GM18873 (cell line): ENCODE results near the gene TP73.
"Not testable (repeated sequence)": the region's sequence is repeated elsewhere in the genome, so short reads cannot be mapped to it uniquely, and the experiment has no call there.

Experiments
- ATAC-seq: cut with Tn5 transposase; IDR thresholded peaks from one replicate; pipeline ENCODE4 v1.9.1; 2021; ENCODE audit warnings: mild to moderate bottlenecking, moderate library complexity, moderate number of reproducible peaks; ENCODE audit not compliant: unreplicated experiment, low FRiP score

Gene TP73

DNA sequence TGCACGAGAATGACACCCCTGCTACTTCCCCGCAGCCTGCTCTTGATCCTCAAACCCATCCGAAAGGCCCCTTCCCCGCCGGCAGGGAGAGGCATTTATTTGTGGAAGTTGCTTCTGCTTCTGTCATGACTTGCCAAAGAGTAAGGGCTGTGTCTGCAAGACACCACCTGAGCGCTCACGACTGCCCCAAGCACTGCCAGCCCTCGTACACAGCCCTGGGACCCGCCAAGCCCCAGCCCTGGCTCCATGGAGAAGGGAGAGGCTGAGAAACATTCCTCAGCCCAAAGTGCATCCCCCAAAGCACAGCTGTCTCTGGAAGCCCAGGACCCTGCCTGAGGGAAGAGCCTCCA, 33.8 kb upstream of the TP73 start:
- no peak for ATAC-seq

DNA sequence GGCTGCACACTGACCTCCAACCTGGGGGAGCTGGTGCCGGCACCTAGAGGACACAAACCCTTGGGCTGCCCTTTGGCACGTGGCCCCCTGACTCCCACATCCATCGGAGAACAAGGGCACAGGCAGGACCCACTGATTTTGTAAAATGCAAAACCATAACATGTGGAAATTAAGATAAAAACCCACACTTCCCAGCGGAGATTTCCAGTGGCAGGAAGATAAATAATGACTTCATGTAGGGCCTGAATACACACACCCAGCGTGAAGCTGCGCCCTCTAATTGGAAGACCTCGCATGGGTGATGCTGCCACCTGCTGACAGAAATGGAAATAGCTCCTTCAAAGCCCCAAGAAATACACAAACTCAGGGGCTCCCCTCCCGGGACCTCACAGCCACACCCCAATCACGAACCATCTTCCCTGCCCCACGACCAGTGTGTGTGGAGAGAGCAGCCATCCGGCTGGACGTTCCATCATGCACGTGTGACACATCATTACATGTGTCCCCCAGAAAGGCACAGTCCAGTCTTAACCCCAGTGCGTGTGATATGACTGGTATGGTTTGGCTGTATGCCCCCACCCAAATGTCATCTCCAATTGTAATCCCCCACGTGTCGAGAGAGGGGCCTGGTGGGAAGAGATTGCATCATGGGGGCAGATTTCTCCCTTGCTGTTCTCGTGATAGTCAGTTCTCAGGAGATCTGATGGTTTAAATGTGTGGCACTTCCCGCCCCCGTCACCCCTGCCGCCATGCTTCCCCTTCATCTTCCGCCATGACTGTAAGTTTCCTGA, 33.2 kb upstream of the TP73 start:
- no peak for ATAC-seq

DNA sequence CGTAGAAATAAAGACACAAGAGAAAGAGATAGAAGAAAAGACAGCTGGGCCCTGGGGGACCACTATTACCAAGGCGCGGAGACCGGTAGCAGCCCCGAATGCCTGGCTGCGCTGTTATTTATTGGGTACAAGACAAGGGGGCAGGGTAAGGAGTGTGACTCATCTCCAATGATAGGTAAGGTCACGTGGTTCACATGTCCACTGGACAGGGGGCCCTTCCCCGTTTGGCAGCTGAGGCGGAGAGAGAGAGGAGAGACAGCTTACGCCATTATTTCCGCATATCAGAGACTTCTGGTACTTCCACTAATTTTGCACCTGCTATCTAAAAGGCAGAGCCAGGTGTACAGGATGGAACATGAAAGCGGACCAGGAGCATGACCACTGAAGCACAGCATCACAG, 31.6 kb upstream of the TP73 start:
- ATAC-seq, result no peak

DNA sequence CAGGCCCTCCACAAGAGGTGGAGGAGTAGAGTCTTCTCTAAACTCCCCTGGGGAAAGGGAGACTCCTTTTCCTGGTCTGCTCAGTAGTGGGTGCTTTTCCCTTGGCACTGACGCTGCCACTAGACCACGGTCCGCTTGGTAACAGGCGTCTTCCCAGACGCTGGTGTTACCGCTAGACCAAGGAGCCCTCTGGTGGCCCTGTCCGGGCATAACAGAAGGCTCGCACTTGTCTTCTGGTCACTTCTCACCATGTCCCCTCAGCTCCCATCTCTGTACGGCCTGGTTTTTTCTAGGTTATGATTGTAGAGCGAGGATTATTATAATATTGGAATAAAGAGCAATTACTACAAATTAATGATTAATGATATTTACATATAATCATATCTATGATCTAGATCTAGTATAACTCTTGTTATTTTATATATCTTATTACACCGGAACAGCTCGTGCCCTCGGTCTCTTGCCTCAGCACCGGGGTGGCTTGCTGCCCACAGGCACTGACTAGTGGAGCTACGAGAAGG, 31.1 kb upstream of the TP73 start:
- not testable (repeated sequence) for ATAC-seq

DNA sequence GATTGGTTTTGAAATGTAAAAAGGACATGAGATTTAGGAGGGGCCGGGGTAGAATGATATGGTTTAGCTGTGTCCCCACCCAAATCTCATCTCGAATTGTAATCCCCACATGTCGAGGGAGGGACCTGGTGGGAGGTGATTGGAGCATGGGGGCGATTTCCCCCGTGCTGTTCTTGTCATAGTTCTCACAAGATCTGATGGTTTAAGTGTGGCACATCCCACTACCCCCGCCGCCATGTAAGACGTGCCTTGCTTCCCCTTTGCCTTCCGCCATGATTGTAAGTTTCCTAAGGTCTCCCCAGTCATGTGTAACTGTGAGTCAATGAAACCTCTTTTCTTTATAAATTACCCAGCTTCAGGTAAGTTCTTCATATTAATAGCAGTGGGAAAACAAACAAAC, 30.2 kb upstream of the TP73 start:
- ATAC-seq, result not testable (repeated sequence)

DNA sequence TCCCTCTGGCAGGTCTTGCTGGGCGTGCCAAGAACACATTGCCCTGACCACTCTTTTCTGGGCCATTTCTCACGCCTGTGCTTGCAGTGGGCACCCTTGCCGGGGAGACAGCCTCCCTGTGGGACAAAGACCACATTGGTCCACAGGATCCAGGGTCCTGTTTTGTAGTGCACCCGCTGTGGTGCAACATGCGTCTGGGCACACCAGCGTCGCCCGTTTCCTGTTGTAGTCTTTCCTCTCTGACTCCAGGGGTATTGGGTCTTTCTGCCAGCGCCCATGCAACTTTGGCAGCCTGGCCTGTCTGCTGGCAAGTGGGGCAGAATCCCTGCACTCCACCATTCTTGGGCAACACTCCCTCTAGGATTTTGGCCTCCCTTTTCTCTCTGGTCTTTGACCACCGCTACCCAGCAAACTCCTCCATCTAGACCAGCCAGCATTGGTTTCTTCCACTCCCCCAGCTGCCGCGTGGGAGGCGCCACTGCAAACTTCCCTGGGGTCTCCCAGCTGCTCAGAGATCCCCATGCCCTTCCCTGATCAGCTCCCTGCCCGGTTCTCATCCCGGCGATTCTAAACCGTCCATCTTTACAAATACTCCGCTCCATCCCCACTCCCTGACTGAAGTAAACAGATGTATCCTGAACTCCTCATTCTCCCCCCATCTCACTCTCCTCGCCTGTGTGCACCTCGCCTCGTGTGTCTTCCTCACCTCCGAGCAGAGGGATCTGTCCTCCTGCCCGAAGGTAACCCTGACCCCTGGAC, 28.7 kb upstream of the TP73 start:
- no peak for ATAC-seq

DNA sequence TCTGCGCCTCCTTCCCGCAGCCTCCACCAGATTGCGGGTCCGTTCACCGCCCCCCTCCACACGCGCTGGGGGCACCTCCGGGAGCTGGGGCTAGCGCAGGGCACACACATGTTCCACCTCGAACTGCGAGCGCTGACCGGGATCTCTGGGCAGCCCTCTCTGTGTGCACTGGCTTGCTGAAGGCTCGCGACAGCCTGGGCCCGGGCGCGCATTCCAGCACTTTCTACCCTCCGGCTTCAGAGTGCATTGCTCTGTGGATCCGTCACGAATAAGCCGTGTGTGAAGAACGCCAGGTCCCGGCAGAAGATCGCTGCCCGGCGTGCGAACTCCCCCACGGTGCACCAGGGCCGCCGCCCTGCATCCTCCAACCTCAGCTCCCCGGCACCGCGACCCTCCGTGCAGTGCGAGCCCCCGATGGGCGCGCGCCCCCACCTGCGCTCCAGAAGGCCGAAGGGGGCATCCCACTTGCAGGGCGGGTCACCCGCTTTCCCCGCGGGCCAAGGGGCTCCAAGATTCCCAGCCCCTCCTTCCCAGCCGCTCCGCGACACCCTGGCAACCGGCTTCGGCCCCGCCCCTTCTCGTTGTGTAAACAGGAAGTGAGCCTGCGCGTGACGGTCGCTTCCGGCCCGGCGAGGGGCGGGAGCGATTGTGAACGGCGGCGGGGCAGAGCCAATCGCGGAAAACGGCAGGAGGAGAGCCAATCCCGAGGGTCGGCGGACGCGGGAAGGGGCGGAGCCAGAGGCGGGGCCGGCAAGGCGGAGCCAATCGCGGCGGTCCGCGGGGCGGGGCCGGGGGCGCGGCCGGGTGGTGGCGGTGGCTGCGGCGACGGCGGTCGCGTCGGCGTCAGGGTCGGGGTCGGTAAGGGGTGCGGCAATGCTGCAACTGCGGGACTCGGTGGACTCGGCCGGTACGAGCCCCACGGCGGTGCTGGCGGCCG, 27.8 kb upstream of the TP73 start, which contains the start of gene TPRG1L:
TSS of gene TPRG1L (plus strand) at position 816 of the 937 bp plus-strand sequence. CDS start at position 874, 58 bp downstream.
- peak; percentile 84 for ATAC-seq

DNA sequence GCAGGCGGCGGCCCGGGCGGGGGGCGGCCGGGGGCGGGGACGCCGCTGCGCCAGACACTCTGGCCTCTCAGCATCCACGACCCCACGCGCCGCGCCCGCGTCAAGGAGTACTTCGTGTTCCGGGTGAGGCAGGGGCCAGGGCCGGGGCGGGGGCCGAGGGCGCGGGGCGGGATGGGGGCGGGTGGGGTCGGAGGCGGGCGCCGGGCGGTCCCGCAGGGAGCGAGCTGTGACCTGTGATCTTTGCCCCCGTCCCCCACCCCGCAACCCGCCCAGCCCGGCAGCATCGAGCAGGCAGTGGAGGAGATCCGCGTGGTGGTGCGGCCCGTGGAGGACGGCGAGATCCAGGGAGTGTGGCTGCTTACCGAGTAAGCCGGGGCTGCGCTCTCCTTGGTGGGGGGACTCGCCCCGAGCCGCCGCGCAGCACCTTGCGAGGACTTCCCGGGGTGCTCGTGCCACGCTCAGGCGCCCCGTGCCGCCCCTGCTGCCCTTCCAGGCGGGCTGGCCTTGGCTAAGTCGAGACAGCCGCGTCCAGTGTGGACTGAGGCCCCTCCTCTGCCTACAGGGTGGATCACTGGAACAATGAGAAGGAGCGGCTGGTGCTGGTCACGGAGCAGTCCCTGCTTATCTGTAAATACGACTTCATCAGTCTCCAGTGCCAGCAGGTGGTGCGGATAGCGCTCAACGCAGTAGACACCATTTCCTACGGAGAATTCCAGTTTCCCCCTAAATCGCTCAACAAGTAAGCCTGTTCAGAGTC, 27.0 kb upstream of the TP73 start:
- ATAC-seq, result no peak

DNA sequence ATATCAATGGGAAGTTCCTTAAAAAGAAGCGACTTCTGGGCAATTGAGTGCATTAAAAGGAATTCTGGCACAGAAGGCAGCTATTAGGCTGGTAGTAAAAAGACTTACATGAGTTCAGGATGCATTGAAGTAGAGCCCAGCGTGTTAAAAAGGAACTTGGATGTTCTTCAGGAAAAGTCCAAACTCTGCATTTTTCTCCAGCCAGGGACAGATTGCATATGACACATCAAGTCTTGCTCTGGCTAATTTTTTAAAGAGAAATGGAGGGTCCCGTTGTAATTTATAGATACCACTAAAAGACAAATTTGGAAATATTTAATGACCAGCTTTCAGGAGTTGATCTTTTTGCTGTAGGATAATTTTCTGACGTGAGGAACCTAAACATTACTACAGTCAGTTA, 26.3 kb upstream of the TP73 start:
- ATAC-seq, result no peak

DNA sequence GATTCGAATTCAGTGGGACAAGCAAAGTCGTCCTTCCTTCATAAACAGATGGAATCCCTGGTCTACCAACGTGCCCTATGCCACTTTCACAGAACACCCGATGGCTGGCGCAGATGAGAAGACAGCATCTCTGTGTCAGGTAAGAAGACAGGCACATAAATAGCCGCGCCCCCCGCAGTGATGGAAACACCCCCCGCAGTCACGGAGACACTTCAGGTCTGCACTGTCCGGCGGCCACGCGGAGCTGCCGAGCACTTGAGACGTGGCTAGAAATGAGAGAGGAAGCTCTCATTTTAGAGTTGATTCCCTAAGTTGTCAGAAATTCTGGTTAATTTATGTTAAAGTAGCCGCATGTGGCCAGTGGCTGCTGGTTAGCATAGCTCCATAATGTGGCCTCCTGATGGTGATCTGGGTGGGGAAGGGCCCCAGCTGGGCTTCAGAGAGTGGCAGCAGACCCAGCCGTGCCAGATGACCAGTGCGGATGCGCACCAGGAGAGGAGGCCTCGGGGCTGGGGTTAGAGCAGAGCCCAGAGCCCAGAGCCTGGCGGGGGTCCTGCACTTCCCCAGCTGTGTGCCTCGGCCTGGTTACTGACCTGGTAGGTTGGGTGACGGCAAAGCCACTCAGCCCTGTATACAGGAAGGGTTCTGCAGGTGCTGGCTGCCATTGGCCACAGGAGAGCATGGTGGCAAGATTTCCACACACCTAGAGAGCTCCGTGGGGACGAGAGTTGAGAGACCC, 24.6 kb upstream of the TP73 start:
- no peak for ATAC-seq

DNA sequence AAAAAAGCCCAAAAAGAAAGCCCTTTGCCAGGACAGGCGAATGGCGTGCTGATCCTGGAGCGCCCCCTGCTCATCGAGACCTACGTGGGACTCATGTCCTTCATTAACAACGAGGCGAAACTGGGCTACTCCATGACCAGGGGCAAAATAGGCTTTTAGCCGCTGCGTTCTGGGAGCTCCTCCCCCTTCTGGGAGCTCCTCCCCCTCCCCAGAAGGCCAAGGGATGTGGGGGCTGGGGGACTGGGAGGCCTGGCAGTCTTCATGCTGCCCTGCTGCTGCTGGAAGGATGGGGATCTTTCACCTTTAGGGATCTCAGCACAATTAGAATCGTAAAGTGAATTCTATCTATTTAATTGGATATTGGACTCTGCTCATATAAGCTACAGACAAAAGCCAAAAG, 23.9 kb upstream of the TP73 start:
- ATAC-seq, result no peak

DNA sequence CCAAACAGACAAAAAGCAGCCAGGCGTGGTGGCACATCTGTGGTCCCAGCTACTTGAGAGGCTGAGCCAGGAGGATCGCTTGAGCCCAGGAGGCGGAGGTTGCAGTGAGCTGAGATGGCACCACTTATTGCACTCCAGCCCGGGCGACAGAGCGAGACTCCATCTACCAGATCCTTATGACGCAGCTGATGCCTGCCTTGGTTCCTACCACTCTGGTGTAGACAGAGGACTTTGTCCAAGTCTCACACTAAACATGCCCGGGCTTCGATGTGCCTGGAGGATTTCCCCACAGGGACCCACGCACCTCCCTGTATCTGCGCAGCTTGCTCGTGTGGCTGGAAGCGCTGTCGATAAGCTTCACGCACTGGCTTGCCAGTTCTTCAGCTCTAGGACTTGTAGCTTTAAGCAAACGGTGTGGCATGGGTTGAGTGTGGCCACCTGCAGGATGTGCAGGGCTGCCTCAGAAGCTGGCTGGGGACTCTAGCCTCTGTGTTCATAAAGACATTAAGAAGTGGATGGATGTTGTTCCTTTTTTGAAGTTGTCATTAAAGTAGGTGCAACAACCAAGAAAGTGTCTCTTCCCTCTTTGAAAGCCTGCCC, 22.7 kb upstream of the TP73 start:
- no peak for ATAC-seq

DNA sequence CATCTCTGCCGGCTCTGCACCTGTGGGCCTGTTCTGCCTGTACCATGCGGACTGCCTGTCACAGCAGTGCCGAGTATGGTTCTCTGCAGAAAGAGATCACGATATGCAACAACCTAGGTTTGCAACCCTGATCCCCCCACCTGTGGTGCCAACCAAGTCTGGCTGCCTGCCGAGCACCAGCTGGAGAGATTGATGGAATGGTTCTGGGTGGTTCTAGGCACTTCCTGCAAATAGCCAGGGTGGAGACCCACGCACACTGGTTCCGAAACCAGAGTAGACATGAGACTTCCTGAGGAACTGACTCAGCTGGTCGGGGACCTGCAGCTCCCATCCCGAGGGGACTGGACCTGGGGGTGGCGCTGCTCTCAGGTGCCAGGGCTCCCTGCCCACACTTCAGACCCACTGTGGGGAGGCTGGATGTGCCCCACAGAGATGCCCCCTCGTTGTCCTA, 22.1 kb upstream of the TP73 start:
- no peak for ATAC-seq

DNA sequence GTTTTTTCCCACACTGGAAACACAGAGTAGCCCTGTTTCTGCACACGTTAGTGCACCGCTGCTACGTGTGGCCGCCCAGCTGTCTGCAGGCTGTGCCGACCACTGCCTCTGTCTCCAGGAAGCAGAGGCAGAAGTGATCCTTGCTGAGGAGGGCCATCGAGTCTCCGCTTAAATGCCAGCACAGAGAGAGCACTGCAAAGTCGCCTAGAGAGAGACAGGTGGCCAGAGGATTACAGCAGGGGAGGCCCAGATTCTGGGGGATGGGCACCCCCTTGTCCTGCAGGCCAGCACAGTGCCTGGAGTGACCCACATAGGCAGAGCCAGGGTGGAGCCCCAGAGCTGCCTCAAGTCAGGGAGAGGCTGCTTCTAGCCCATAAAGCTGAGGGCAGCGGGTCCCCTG, 21.4 kb upstream of the TP73 start:
- no peak for ATAC-seq

DNA sequence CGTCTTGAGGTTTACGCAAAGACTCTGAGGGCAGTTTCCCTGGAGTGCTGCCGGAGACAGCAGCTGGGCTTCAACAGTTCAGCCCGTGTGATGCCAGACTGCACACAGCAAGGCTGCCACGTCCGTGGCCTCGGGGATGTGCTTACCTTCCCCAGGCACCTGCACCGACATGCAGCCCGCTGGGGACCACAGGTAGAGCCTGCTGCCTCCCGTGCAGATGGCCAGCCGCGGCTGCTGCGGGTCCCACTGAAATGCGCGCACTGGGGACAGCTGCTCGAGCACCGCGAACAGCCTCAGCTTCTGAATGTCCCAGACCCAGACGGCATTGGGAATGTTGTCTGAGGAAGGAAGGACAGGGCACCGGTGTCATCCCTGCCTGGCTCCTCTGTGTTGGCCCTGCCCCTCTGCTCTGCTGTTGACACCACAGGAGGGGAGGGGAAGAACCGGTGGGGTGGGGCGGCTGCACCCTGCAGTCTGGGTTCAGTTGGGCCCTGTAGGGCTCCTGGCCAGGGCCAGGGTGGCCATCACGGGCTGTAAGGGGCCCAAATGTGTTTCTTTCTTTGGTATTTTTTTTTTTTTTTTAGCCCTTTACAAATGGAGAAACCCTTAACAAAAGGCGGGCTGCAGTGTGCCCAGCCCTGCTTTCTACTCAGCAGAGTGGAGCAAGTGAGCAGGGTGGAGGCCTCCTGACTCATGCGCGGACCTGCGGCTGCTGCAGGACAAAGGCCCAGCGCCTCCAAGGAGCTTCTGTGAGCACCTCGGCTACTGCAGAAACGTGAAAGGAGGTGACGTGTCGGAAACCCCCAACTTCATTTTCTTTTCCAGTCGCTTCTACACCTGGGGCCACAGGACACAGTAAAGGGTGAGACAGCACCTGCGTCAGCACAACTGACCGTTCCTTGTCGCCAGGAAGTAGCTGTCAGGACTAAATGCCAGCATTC, 20.7 kb upstream of the TP73 start:
- ATAC-seq, result no peak

DNA sequence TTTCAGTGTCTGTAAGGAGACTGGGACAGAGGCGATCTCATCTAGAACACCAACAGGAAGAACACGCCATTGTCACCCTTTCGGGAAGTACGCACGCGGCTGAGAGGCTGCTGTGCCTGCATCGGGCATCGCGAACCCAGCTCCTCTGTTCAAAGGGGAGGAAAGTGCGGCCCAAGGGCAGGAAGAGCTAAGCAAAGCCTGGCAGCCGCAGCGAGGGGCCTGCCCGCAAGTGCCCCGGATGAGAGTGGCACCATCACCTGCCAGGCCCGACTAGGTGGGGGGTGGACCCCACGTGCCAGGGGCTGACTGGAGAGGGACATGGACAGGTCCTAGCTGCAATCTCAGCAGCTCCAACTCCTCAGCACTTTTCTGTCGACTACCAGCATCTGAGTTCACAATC, 20.0 kb upstream of the TP73 start:
- no peak for ATAC-seq

DNA sequence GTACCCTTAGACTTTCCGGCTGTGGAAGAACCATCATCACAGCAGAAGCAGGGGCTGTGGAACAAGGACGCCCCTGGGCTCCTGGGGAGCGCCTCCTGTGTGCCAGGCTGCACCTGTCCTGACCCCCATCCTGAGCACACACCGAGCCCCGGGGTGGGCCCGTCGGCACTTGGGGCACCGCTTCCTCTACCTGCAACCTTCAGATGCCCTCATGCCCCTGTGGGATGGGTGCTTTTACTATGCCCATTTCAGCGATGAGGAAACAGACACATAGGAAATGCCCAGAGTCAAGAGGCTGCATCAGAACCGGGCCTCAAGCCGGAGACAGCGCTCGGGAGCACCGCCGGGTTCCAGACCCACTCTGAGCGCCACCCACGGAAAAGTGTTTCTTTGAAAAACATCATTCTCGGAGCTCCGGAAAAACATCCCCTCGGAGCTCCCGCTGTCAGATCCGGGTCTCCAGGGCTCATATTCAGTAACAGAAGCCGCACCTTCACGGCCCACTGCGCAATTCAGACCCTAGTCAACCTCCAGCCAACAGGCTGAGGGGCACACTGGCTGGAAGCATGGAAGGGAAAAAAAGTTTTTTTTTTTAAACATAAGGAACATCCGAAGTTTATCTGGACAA, 19.5 kb upstream of the TP73 start:
- ATAC-seq, result no peak
